Tibial nerve (tissue), 4 donors: ENCODE data around the gene HBP1. TPM values are rescaled to one million over a fixed set of nuclear protein-coding genes. Genes with fewer than 3 reads are reported as not detected.

Source experiments
- DNase-seq, 2 donors: peaks; one replicate each; pipeline ENCODE4 v3.0.0-alpha.2; 2019; ENCODE audit warnings: low spot score in 2 of 2
- H3K27ac ChIP-seq, 4 donors: fragments of 200-600 bp; sonication (generic) in 3 of 4; one replicate each; pipeline ENCODE4 v1.5.1; 2017 to 2019; ENCODE audit warnings: mild to moderate bottlenecking in 1 of 4
- H3K27me3 ChIP-seq, 2 donors: fragments of 200-600 bp; sonication (generic) in 1 of 2; one replicate each; pipeline versions ENCODE4 v1.5.1 to v1.6.0; 2017 to 2019
- H3K36me3 ChIP-seq, 3 donors: fragments of 200-600 bp; sonication (generic); one replicate each; pipeline ENCODE4 v1.5.1; 2018 to 2019
- H3K4me1 ChIP-seq, 4 donors: fragments of 200-600 bp; sonication (generic) in 3 of 4; one replicate each; pipeline ENCODE4 v1.5.1; 2017 to 2019
- H3K4me3 ChIP-seq, 4 donors: fragments of 200-600 bp; sonication (generic) in 3 of 4; one replicate each; pipeline ENCODE4 v1.5.1; 2017 to 2019; ENCODE audit warnings: mild to moderate bottlenecking in 1 of 4, moderate library complexity in 1 of 4
- H3K9me3 ChIP-seq, 4 donors: fragments of 200-600 bp; sonication (generic) in 3 of 4; one replicate each; pipeline ENCODE4 v1.5.1; 2017 to 2019
- CTCF ChIP-seq, 5 experiments: fragments of 200-600 bp in 3 of 5; fragments of 450-650 bp in 2 of 5; sonication (generic) in 3 of 5; IDR thresholded peaks; one replicate each; pipeline ENCODE4 v1.5.1; 2016 to 2019; ENCODE audit warnings: antibody characterized with exemption in 5 of 5, mild to moderate bottlenecking in 3 of 5, moderate library complexity in 2 of 5
- EP300 ChIP-seq, 2 donors: sonication (generic); formaldehyde crosslinking; IDR thresholded peaks; one replicate each; pipeline ENCODE4 v1.6.1; 2017; ENCODE audit warnings: antibody characterized with exemption in 2 of 2, mild to moderate bottlenecking in 1 of 2
- POLR2A ChIP-seq, 2 donors: fragments of 450-650 bp; IDR thresholded peaks; one replicate each; pipeline ENCODE4 v1.6.1; 2017; ENCODE audit warnings: antibody characterized with exemption in 2 of 2, mild to moderate bottlenecking in 2 of 2, moderate library complexity in 2 of 2
- WGBS, 2 donors: methylation state at CpG; one replicate each; pipeline ENCODE4 v1.1.5; 2018; 5-methylcytosine and 5-hydroxymethylcytosine counted together
- total RNA-seq, 4 donors: library from RNA; depleted of rRNA; stranded (reverse); fragments of >200 nt; gene quantifications; one replicate each; pipeline ENCODE4 v1.1.0, GENCODE V29; 2016

Gene HBP1
- total RNA-seq, 4 donors from 2014 or later, result 78.9 to 157 (median 123) TPM

- no peaks in the 10 kb centered on the region for H3K9me3 ChIP-seq
- 80 to 81% methylated on average over 4 of the region's 4 CpGs for WGBS, 2 donors
- no peak overlapping the region for H3K4me3 ChIP-seq
- no peak for DNase-seq
- H3K27me3 ChIP-seq, result no peaks in the 10 kb centered on the region
- peaks cover 2 to 98% (median 26%) of the 10 kb centered on the region in 3 donors for H3K36me3 ChIP-seq
- peaks cover 0 to 29% (median 4%) of the 10 kb centered on the region in 4 donors for H3K4me1 ChIP-seq
- no peak overlapping the region for H3K27ac ChIP-seq
- TF ChIP-seq POLR2A (IDR thresholded peaks at IDR 0.05) (no peak), EP300 (IDR thresholded peaks at IDR 0.05) (no peak), CTCF (IDR thresholded peaks at IDR 0.05) (no peak)
Observed at GRCh38 chr7:107185716-107186115, 16.9 kb downstream of the HBP1 start.

GRCh38 chr7:107186240-107186639, 17.4 kb downstream of the HBP1 start:
- Histone ChIP-seq H3K9me3 (no peaks in the 10 kb centered on the region), H3K4me3 (no peak overlapping the region), H3K27ac (no peak overlapping the region), H3K4me1 (peaks cover 0 to 24% (median under 1%) of the 10 kb centered on the region in 4 donors), H3K27me3 (no peaks in the 10 kb centered on the region), H3K36me3 (peaks cover 2 to 98% (median 26%) of the 10 kb centered on the region in 3 donors)
- no peak for TF ChIP-seq EP300 (IDR thresholded peaks at IDR 0.05)
- no peak for TF ChIP-seq POLR2A (IDR thresholded peaks at IDR 0.05)
- TF ChIP-seq CTCF (IDR thresholded peaks at IDR 0.05), result no peak
- DNase-seq, result no peak
- whole genome bisulfite sequencing, 2 donors, result 94% methylated on average over 4 of the region's 4 CpGs

GRCh38 chr7:107187774-107188173, 19.0 kb downstream of the HBP1 start:
- Histone ChIP-seq H3K9me3 (no peaks in the 10 kb centered on the region), H3K27me3 (no peaks in the 10 kb centered on the region), H3K36me3 (peaks cover 2 to 97% (median 28%) of the 10 kb centered on the region in 3 donors), H3K27ac (no peak overlapping the region), H3K4me1 (peaks cover 0 to 9% (median 0%) of the 10 kb centered on the region in 4 donors), H3K4me3 (no peak overlapping the region)
- no peak for DNase-seq
- WGBS, 2 donors, result 78 to 79% methylated on average over 2 of the region's 2 CpGs
- TF ChIP-seq EP300 (IDR thresholded peaks at IDR 0.05), result no peak
- no peak for TF ChIP-seq POLR2A (IDR thresholded peaks at IDR 0.05)
- TF ChIP-seq CTCF (IDR thresholded peaks at IDR 0.05), result no peak

GRCh38 chr7:107190090-107190489, 21.3 kb downstream of the HBP1 start:
- Histone ChIP-seq H3K4me3 (no peak overlapping the region), H3K27ac (no peak overlapping the region), H3K4me1 (peaks cover 0 to 19% (median 0%) of the 10 kb centered on the region in 4 donors), H3K9me3 (no peaks in the 10 kb centered on the region), H3K27me3 (no peaks in the 10 kb centered on the region), H3K36me3 (peaks cover 2 to 87% (median 24%) of the 10 kb centered on the region in 3 donors)
- TF ChIP-seq POLR2A (IDR thresholded peaks at IDR 0.05) (no peak), EP300 (IDR thresholded peaks at IDR 0.05) (no peak), CTCF (IDR thresholded peaks at IDR 0.05) (no peak)
- no peak for DNase-seq
- WGBS, 2 donors, result 95 to 99% methylated on average over 2 of the region's 2 CpGs

- WGBS, 2 donors, result 25 to 44% methylated on average over 1 of the region's 1 CpG
Observed at GRCh38 chr7:107194052-107194451, 25.2 kb downstream of the HBP1 start.

More at GRCh38 chr7:107194052-107194451, 25.2 kb downstream of the HBP1 start:
- Histone ChIP-seq H3K36me3 (peaks cover 0 to 87% (median 16%) of the 10 kb centered on the region in 3 donors), H3K4me1 (peaks cover 0 to 18% (median 0%) of the 10 kb centered on the region in 4 donors), H3K9me3 (no peaks in the 10 kb centered on the region), H3K4me3 (no peak overlapping the region), H3K27ac (peak overlapping the region in 1 of 4 donors; percentile 19), H3K27me3 (no peaks in the 10 kb centered on the region)
- TF ChIP-seq POLR2A (IDR thresholded peaks at IDR 0.05) (no peak), CTCF (IDR thresholded peaks at IDR 0.05) (no peak), EP300 (IDR thresholded peaks at IDR 0.05) (no peak)
- no peak for DNase-seq
